ENCODE data around the gene GRK3.
A peak's percentile ranks its signal among the peaks of the same experiment; 100 is the strongest.
"Not testable (repeated sequence)": the region's sequence is repeated elsewhere in the genome, so short reads cannot be mapped to it uniquely, and the experiment has no call there.

Gene GRK3

GRCh38 chr22:25574736-25575135, 10.3 kb downstream of the GRK3 start:
- DNase-seq: no peak

- DNase-seq: not testable (repeated sequence)
Measured at GRCh38 chr22:25575674-25576392, 11.4 kb downstream of the GRK3 start.

GRCh38 chr22:25581452-25581851, 17.0 kb downstream of the GRK3 start:
- not testable (repeated sequence) for DNase-seq

- DNase-seq: no peak
Measured at GRCh38 chr22:25582946-25583345, 18.5 kb downstream of the GRK3 start.

GRCh38 chr22:25584993-25585392, 20.5 kb downstream of the GRK3 start:
- DNase-seq: not testable (repeated sequence)

- not testable (repeated sequence) for DNase-seq
Measured at GRCh38 chr22:25589664-25590063, 25.2 kb downstream of the GRK3 start.

GRCh38 chr22:25593323-25593722, 28.8 kb downstream of the GRK3 start:
- DNase-seq: not testable (repeated sequence)

GRCh38 chr22:25598609-25599008, 34.1 kb downstream of the GRK3 start:
- DNase-seq: no peak

GRCh38 chr22:25602445-25602844, 38.0 kb downstream of the GRK3 start:
- no peak for DNase-seq

GRCh38 chr22:25602916-25603315, 38.4 kb downstream of the GRK3 start:
- no peak for DNase-seq

GRCh38 chr22:25605146-25605545, 40.7 kb downstream of the GRK3 start:
- DNase-seq: not testable (repeated sequence)

- DNase-seq: not testable (repeated sequence)
Measured at GRCh38 chr22:25605565-25605964, 41.1 kb downstream of the GRK3 start.

- DNase-seq: not testable (repeated sequence)
Measured at GRCh38 chr22:25611284-25611683, 46.8 kb downstream of the GRK3 start.

- DNase-seq: not testable (repeated sequence)
Measured at GRCh38 chr22:25613131-25613530, 48.7 kb downstream of the GRK3 start.

- DNase-seq: not testable (repeated sequence)
Measured at GRCh38 chr22:25613558-25613957, 49.1 kb downstream of the GRK3 start.

GRCh38 chr22:25614791-25615190, 50.3 kb downstream of the GRK3 start:
- not testable (repeated sequence) for DNase-seq

- no peak for DNase-seq
Measured at GRCh38 chr22:25621986-25622385, 57.5 kb downstream of the GRK3 start.

GRCh38 chr22:25623310-25623734, 58.8 kb downstream of the GRK3 start:
- DNase-seq: peak; percentile 14

- no peak for DNase-seq
Measured at GRCh38 chr22:25623851-25624250, 59.4 kb downstream of the GRK3 start.

GRCh38 chr22:25624476-25624875, 60.0 kb downstream of the GRK3 start:
- DNase-seq: no peak

GRCh38 chr22:25625747-25626623, 61.5 kb downstream of the GRK3 start:
- DNase-seq: not testable (repeated sequence)

- DNase-seq: no peak
Measured at GRCh38 chr22:25626624-25626990, 62.1 kb downstream of the GRK3 start.

GRCh38 chr22:25627271-25627852, 62.9 kb downstream of the GRK3 start:
- DNase-seq: no peak

GRCh38 chr22:25628494-25628893, 64.0 kb downstream of the GRK3 start:
- no peak for DNase-seq
